SU-DHL-6 (cell line): ENCODE data around the gene C1orf116.

Experiments used
- H2AFZ ChIP-seq: fragments of 200-600 bp; sonication (generic); 2 replicates; pipeline ENCODE4 v1.6.1; 2014; ENCODE audit warnings: low read depth, mild to moderate bottlenecking, moderate library complexity, mixed read lengths, antibody characterized with exemption, low read length; ENCODE audit not compliant: severe bottlenecking
- H3F3A ChIP-seq: fragments of 200-600 bp; shearing (Covaris generic); 2 replicates; pipeline ENCODE4 v1.6.0; 2016; ENCODE audit warnings: antibody characterized with exemption, mild to moderate bottlenecking; ENCODE audit not compliant: insufficient read depth
- H3K27ac ChIP-seq: fragments of 200-600 bp; sonication (generic); 2 replicates; pipeline ENCODE4 v1.5.1; 2016; ENCODE audit warnings: low read depth, mild to moderate bottlenecking, low read length, moderate library complexity, mixed read lengths
- H3K27me3 ChIP-seq: fragments of 200-600 bp; sonication (generic), shearing (Covaris generic); 2 replicates; pipeline ENCODE4 v1.6.0; 2014; ENCODE audit warnings: mild to moderate bottlenecking, low read length
- H3K36me3 ChIP-seq: fragments of 200-600 bp; sonication (generic); 2 replicates; pipeline ENCODE4 v1.6.1; 2014; ENCODE audit warnings: mild to moderate bottlenecking, low read length, mixed read lengths
- H3K4me2 ChIP-seq: fragments of 300-600, 200-600 bp; shearing (Covaris generic), sonication (generic); 2 replicates; pipeline ENCODE4 v1.6.0; 2014; ENCODE audit warnings: low read length, low read depth, mild to moderate bottlenecking; ENCODE audit not compliant: poor library complexity, severe bottlenecking
- H3K4me3 ChIP-seq: fragments of 200-600 bp; sonication (generic); 2 replicates; pipeline ENCODE4 v1.5.1; 2014; ENCODE audit warnings: antibody characterized with exemption, low read length, mild to moderate bottlenecking, mixed read lengths; ENCODE audit not compliant: insufficient read depth, poor library complexity, severe bottlenecking
- H3K79me2 ChIP-seq: fragments of 200-600 bp; sonication (generic); 2 replicates; pipeline ENCODE4 v1.6.1; 2014; ENCODE audit warnings: mild to moderate bottlenecking, low read length, moderate library complexity; ENCODE audit not compliant: insufficient read depth
- H3K9ac ChIP-seq: fragments of 200-600 bp; sonication (generic); 2 replicates; pipeline ENCODE4 v1.7.0; 2014; ENCODE audit warnings: mild to moderate bottlenecking, low read length
- H3K9me2 ChIP-seq: fragments of 200-600 bp; sonication (generic); replicated peaks from 2 replicates; pipeline ENCODE4 v1.6.1; 2014; ENCODE audit warnings: low read length; ENCODE audit not compliant: insufficient read depth
- H3K9me3 ChIP-seq: fragments of 200-600 bp; sonication (generic); 2 replicates; pipeline ENCODE4 v1.6.1; 2014; ENCODE audit warnings: low read length, mixed read lengths; ENCODE audit not compliant: insufficient read depth
- H4K20me1 ChIP-seq: fragments of 200-600 bp; sonication (generic); 2 replicates; pipeline ENCODE4 v1.6.1; 2014; ENCODE audit warnings: low read depth, mild to moderate bottlenecking, antibody characterized with exemption, low read length, moderate library complexity, mixed read lengths
- CTCF ChIP-seq: fragments of 200-600 bp; sonication (generic); IDR thresholded peaks from one replicate; pipeline ENCODE4 v1.5.1; 2017; ENCODE audit warnings: antibody characterized with exemption, mild to moderate bottlenecking, low read length, moderate library complexity; ENCODE audit not compliant: insufficient read depth, poor library complexity, severe bottlenecking
- EZH2phosphoT487 ChIP-seq: fragments of 200-600 bp; sonication (generic), shearing (Covaris generic); conservative IDR thresholded peaks from 2 replicates; pipeline ENCODE4 v1.6.1; 2018; ENCODE audit warnings: mild to moderate bottlenecking, antibody characterized with exemption, low read length, moderate library complexity, mixed read lengths

The C1orf116 gene

GRCh38 chr1:207019161-207019560 is 13.4 kb downstream of the C1orf116 start:
- Histone ChIP-seq H3K9me3 (no peaks in the 10 kb centered on the region), H4K20me1 (no peaks in the 10 kb centered on the region), H3F3A (no peaks in the 10 kb centered on the region), H3K4me2 (no peak overlapping the region), H3K9me2 (no peaks in the 10 kb centered on the region), H3K27me3 (no peaks in the 10 kb centered on the region), H3K4me3 (no peak overlapping the region), H3K9ac (no peak overlapping the region), H3K36me3 (no peaks in the 10 kb centered on the region), H3K27ac (no peak overlapping the region), H2AFZ (no peak overlapping the region), H3K79me2 (no peaks in the 10 kb centered on the region)
- TF ChIP-seq EZH2phosphoT487 (no peak), CTCF (no peak)

GRCh38 chr1:207018707-207019106 is 13.8 kb downstream of the C1orf116 start:
- Histone ChIP-seq H3K79me2 (no peaks in the 10 kb centered on the region), H3F3A (no peaks in the 10 kb centered on the region), H3K4me2 (no peak overlapping the region), H4K20me1 (no peaks in the 10 kb centered on the region), H3K27ac (no peak overlapping the region), H3K9ac (no peak overlapping the region), H2AFZ (no peak overlapping the region), H3K9me3 (no peaks in the 10 kb centered on the region), H3K9me2 (no peaks in the 10 kb centered on the region), H3K36me3 (no peaks in the 10 kb centered on the region), H3K4me3 (no peak overlapping the region), H3K27me3 (no peaks in the 10 kb centered on the region)
- no peak for TF ChIP-seq EZH2phosphoT487
- no peak for TF ChIP-seq CTCF

- H4K20me1 ChIP-seq = no peaks in the 10 kb centered on the region
- H3K4me3 ChIP-seq = no peak overlapping the region
- H3K27me3 ChIP-seq = no peaks in the 10 kb centered on the region
- TF ChIP-seq CTCF (no peak), EZH2phosphoT487 (no peak)
- no peaks in the 10 kb centered on the region for H3K9me3 ChIP-seq
- H3K79me2 ChIP-seq = no peaks in the 10 kb centered on the region
- H3K4me2 ChIP-seq = no peak overlapping the region
- no peaks in the 10 kb centered on the region for H3K9me2 ChIP-seq
- no peak overlapping the region for H3K9ac ChIP-seq
- H3F3A ChIP-seq = no peaks in the 10 kb centered on the region
- no peaks in the 10 kb centered on the region for H3K36me3 ChIP-seq
- H2AFZ ChIP-seq = no peak overlapping the region
- H3K27ac ChIP-seq = no peak overlapping the region
Observed at GRCh38 chr1:207017615-207018559, 14.7 kb downstream of the C1orf116 start.
